H1 (cell line): Measurements from ENCODE around the gene SPAG5. TPM values are rescaled to one million over a fixed set of nuclear protein-coding genes. Genes with fewer than 3 reads are reported as not detected.

Experiments used
- CTCF ChIA-PET: fragments of 300-600 bp; sonication (Branson Sonifier 250); formaldehyde crosslinking; loops from one replicate; lab custom pipeline; 2021; ENCODE audit not compliant: partially characterized antibody; lab: Charles Lee
- POLR2A ChIA-PET: fragments of 300-600 bp; sonication (Branson Sonifier 250); formaldehyde crosslinking; loops from one replicate; lab custom pipeline; 2021; ENCODE audit warnings: inconsistent platforms; ENCODE audit not compliant: partially characterized antibody; lab: Charles Lee
- DNase-seq, 2 experiments: peaks; one replicate each; pipeline versions ENCODE4 v3.0.0 to v3.0.0-alpha.2; 2010 to 2022; ENCODE audit warnings: low spot score in 2 of 2, low read depth in 1 of 2, mixed read lengths in 1 of 2
- FAIRE-seq: peaks from 2 replicates; lab custom pipeline; 2011; peaks lifted over from hg19 to GRCh38; lab: Jason Lieb, UNC
- H2AFZ ChIP-seq: 2 replicates; pipeline ENCODE4 v1.8.1; 2012; ENCODE audit warnings: low read length, inconsistent platforms
- H2AK5ac ChIP-seq: 2 replicates; pipeline ENCODE4 v1.6.1; 2013; ENCODE audit warnings: low read depth, low read length
- H2BK120ac ChIP-seq: replicated peaks from 2 replicates; pipeline ENCODE3; 2013; ENCODE audit warnings: low read depth, low read length, inconsistent platforms
- H2BK12ac ChIP-seq: 2 replicates; pipeline ENCODE4 v1.6.1; 2013; ENCODE audit warnings: low read depth, low read length
- H2BK15ac ChIP-seq: 2 replicates; pipeline ENCODE4 v1.6.1; 2013; ENCODE audit warnings: low read length
- H2BK20ac ChIP-seq: 2 replicates; pipeline ENCODE4 v1.6.1; 2013; ENCODE audit warnings: low read length
- H2BK5ac ChIP-seq: 2 replicates; pipeline ENCODE4 v1.6.1; 2013; ENCODE audit warnings: low read depth, low read length
- H3K14ac ChIP-seq: 2 replicates; pipeline ENCODE4 v1.6.1; 2013; ENCODE audit warnings: inconsistent platforms; ENCODE audit not compliant: insufficient read length
- H3K18ac ChIP-seq: 2 replicates; pipeline ENCODE4 v1.6.1; 2013; ENCODE audit warnings: low read length; ENCODE audit errors: extremely low read depth
- H3K23ac ChIP-seq: 2 replicates; pipeline ENCODE4 v1.6.1; 2013; ENCODE audit warnings: inconsistent platforms; ENCODE audit not compliant: insufficient read length
- H3K23me2 ChIP-seq: 2 replicates; pipeline ENCODE4 v1.6.1; 2013; ENCODE audit warnings: low read depth, low read length
- H3K27ac ChIP-seq: 2 replicates; pipeline ENCODE4 v1.6.1; 2011; ENCODE audit warnings: low read depth, low read length, inconsistent platforms
- H3K27me3 ChIP-seq, 4 experiments: replicated peaks in 1 of 4; 1 replicate in 1 of 4; 2 replicates in 3 of 4; pipeline versions ENCODE4 v1.6.1 to v1.8.1; 2011 to 2013; ENCODE audit warnings: low read length in 3 of 4, mild to moderate bottlenecking in 3 of 4, inconsistent platforms in 2 of 4, mixed read lengths in 2 of 4, moderate library complexity in 1 of 4; ENCODE audit not compliant: control insufficient read depth in 3 of 4, insufficient read depth in 3 of 4; ENCODE audit errors: extremely low read depth in 1 of 4
- H3K36me3 ChIP-seq, 4 experiments: 2 replicates each; pipeline versions ENCODE4 v1.6.1 to v1.8.1; 2011 to 2013; ENCODE audit warnings: mild to moderate bottlenecking in 4 of 4, low read length in 3 of 4, moderate library complexity in 2 of 4, control low read depth in 1 of 4, inconsistent platforms in 1 of 4; ENCODE audit not compliant: insufficient read depth in 4 of 4, control insufficient read depth in 2 of 4
- H3K4ac ChIP-seq: replicated peaks from 2 replicates; pipeline ENCODE3; 2013; ENCODE audit warnings: low read length, low read depth, mixed read lengths, inconsistent platforms; ENCODE audit not compliant: insufficient read length
- H3K4me1 ChIP-seq, 4 experiments: replicated peaks in 1 of 4; 1 replicate in 1 of 4; 2 replicates in 3 of 4; pipeline versions ENCODE4 v1.6.1 to v1.8.1; 2011 to 2013; ENCODE audit warnings: low read length in 3 of 4, inconsistent platforms in 2 of 4, mixed read lengths in 1 of 4; ENCODE audit not compliant: insufficient read depth in 4 of 4, control insufficient read depth in 3 of 4
- H3K4me2 ChIP-seq, 2 experiments: 2 replicates each; pipeline versions ENCODE4 v1.6.1 to v1.8.1; 2011 to 2013; ENCODE audit warnings: low read depth in 2 of 2, low read length in 2 of 2, control low read depth in 1 of 2, inconsistent platforms in 1 of 2, mild to moderate bottlenecking in 1 of 2; ENCODE audit not compliant: insufficient read depth in 1 of 2
- H3K4me3 ChIP-seq, 4 experiments: fragments of 200-600, 300-600 bp in 1 of 4; sonication (generic), shearing (Covaris generic), sonication (Bioruptor Twin) in 1 of 4; 2 replicates each; pipeline versions ENCODE4 v1.5.1 to v1.8.1; 2011 to 2016; ENCODE audit warnings: low read length in 4 of 4, low read depth in 3 of 4, control low read depth in 2 of 4, inconsistent platforms in 2 of 4, mild to moderate bottlenecking in 2 of 4, mixed read lengths in 1 of 4, moderate library complexity in 1 of 4; ENCODE audit not compliant: insufficient read depth in 2 of 4; ENCODE audit errors: extremely low read depth in 1 of 4
- H3K56ac ChIP-seq: replicated peaks from 2 replicates; pipeline ENCODE3; 2013; ENCODE audit warnings: low read depth, mild to moderate bottlenecking, mixed read lengths, low read length, inconsistent platforms; ENCODE audit not compliant: insufficient read length
- H3K79me1 ChIP-seq: 2 replicates; pipeline ENCODE4 v1.6.1; 2013; ENCODE audit warnings: low read depth, low read length, control low read depth
- H3K79me2 ChIP-seq, 2 experiments: 2 replicates each; pipeline versions ENCODE4 v1.6.1 to v1.8.1; 2012 to 2013; ENCODE audit warnings: low read length in 2 of 2, mild to moderate bottlenecking in 2 of 2, inconsistent platforms in 1 of 2; ENCODE audit not compliant: insufficient read depth in 2 of 2, control insufficient read depth in 1 of 2
- H3K9ac ChIP-seq, 4 experiments: replicated peaks in 1 of 4; 1 replicate in 1 of 4; 2 replicates in 3 of 4; pipeline versions ENCODE4 v1.6.1 to v1.8.1; 2011 to 2013; ENCODE audit warnings: low read depth in 3 of 4, low read length in 3 of 4, control low read depth in 2 of 4, mild to moderate bottlenecking in 2 of 4, moderate library complexity in 2 of 4, inconsistent platforms in 1 of 4; ENCODE audit errors: extremely low read depth in 1 of 4
- H3K9me3 ChIP-seq, 2 experiments: 2 replicates each; pipeline versions ENCODE4 v1.6.1 to v1.8.1; 2012 to 2013; ENCODE audit warnings: mild to moderate bottlenecking in 2 of 2, moderate library complexity in 2 of 2, control low read depth in 1 of 2, inconsistent platforms in 1 of 2, low read depth in 1 of 2, low read length in 1 of 2, mixed read lengths in 1 of 2; ENCODE audit not compliant: insufficient read depth in 2 of 2
- H4K20me1 ChIP-seq, 2 experiments: replicated peaks in 1 of 2; 2 replicates each; pipeline versions ENCODE3 to v1.8.1; 2011 to 2013; ENCODE audit warnings: inconsistent platforms in 2 of 2, low read length in 2 of 2, mild to moderate bottlenecking in 1 of 2; ENCODE audit not compliant: insufficient read depth in 2 of 2, control insufficient read depth in 1 of 2
- H4K5ac ChIP-seq: 2 replicates; pipeline ENCODE4 v1.6.1; 2013; ENCODE audit warnings: low read length, low read depth, mixed read lengths, inconsistent platforms; ENCODE audit not compliant: insufficient read length
- H4K8ac ChIP-seq: 2 replicates; pipeline ENCODE4 v1.8.0; 2013; ENCODE audit warnings: mild to moderate bottlenecking, moderate library complexity, low read length, inconsistent platforms; ENCODE audit not compliant: insufficient read depth; ENCODE audit errors: extremely low read depth
- H4K91ac ChIP-seq: replicated peaks from 2 replicates; pipeline ENCODE3; 2013; ENCODE audit warnings: low read length, mixed read lengths, inconsistent platforms; ENCODE audit not compliant: insufficient read length
- ASH2L ChIP-seq: fragments of 200-600, 300-600 bp; sonication (generic); IDR thresholded peaks from one replicate; pipeline ENCODE4 v1.7.1; 2017; ENCODE audit warnings: low read length
- BCL11A ChIP-seq, 2 experiments: IDR thresholded peaks; one replicate each; pipeline ENCODE4 v1.6.1; 2011; ENCODE audit warnings: low read depth in 2 of 2, low read length in 2 of 2, mild to moderate bottlenecking in 2 of 2
- EZH2 ChIP-seq: fragments of 200-600 bp; sonication (generic); IDR thresholded peaks from 2 replicates; pipeline ENCODE4 v1.7.1; 2012; ENCODE audit warnings: low read depth, mild to moderate bottlenecking, moderate library complexity, low read length, inconsistent platforms; ENCODE audit not compliant: severe bottlenecking
- HDAC6 ChIP-seq: IDR thresholded peaks from one replicate; pipeline ENCODE4 v1.7.1; 2012; ENCODE audit warnings: low read depth, mild to moderate bottlenecking, inconsistent platforms, low read length, moderate library complexity
- JUND ChIP-seq: IDR thresholded peaks from 2 replicates; pipeline ENCODE4 v1.6.1; 2011; ENCODE audit warnings: mild to moderate bottlenecking, improper control_type of control experiment, low read length
- MAFK ChIP-seq: IDR thresholded peaks from 2 replicates; pipeline ENCODE4 v1.6.1; 2012; ENCODE audit warnings: low read depth, mild to moderate bottlenecking, improper control_type of control experiment, low read length
- NRF1 ChIP-seq: IDR thresholded peaks from 2 replicates; pipeline ENCODE4 v1.6.1; 2011; ENCODE audit warnings: mild to moderate bottlenecking, low read depth, low read length, improper control_type of control experiment
- RAD21 ChIP-seq, 2 experiments: IDR thresholded peaks in 1 of 2; conservative IDR thresholded peaks in 1 of 2; 2 replicates each; pipeline ENCODE4 v1.6.1; 2011; ENCODE audit warnings: low read depth in 2 of 2, low read length in 2 of 2, improper control_type of control experiment in 1 of 2, inconsistent platforms in 1 of 2, mild to moderate bottlenecking in 1 of 2, moderate library complexity in 1 of 2
- RBBP5 ChIP-seq: IDR thresholded peaks from 2 replicates; pipeline ENCODE4 v1.7.1; 2012; ENCODE audit warnings: low read depth, mild to moderate bottlenecking, inconsistent platforms, low read length, moderate library complexity, borderline replicate concordance
- SIN3A ChIP-seq, 2 experiments: IDR thresholded peaks in 1 of 2; conservative IDR thresholded peaks in 1 of 2; 2 replicates each; pipeline ENCODE4 v1.6.1; 2011 to 2012; ENCODE audit warnings: low read length in 2 of 2, improper control_type of control experiment in 1 of 2, low read depth in 1 of 2, mild to moderate bottlenecking in 1 of 2
- SIRT6 ChIP-seq: IDR thresholded peaks from one replicate; pipeline ENCODE4 v1.7.1; 2012; ENCODE audit warnings: low read length, inconsistent platforms
- TAF1 ChIP-seq: IDR thresholded peaks from 2 replicates; pipeline ENCODE4 v1.6.1; 2011; ENCODE audit warnings: mild to moderate bottlenecking, low read depth, low read length
- TBP ChIP-seq: IDR thresholded peaks from 2 replicates; pipeline ENCODE4 v1.6.1; 2011; ENCODE audit warnings: low read depth, low read length, improper control_type of control experiment
- TCF12 ChIP-seq: IDR thresholded peaks from 2 replicates; pipeline ENCODE4 v1.6.1; 2011; ENCODE audit warnings: low read depth, mild to moderate bottlenecking, low read length
- WGBS, 2 experiments: shearing (Covaris generic) in 1 of 2; methylation state at CpG; one replicate each; pipeline versions ENCODE4 v1.1.6 to v1.1.7; 2013 to 2015; ENCODE audit warnings: low lambda C conversion rate in 2 of 2, mixed read lengths in 2 of 2, inconsistent platforms in 1 of 2, low coverage in 1 of 2, missing lambda C conversion rate in 1 of 2; ENCODE audit not compliant: insufficient replicate concordance in 2 of 2, insufficient coverage in 1 of 2, insufficient read length in 1 of 2; ENCODE audit errors: extremely low coverage in 1 of 2, missing lambda C conversion rate in 1 of 2; 5-methylcytosine and 5-hydroxymethylcytosine counted together
- polyA plus RNA-seq, 7 experiments: library from polyadenylated mRNA; depleted of rRNA in 3 of 7; stranded (reverse) in 5 of 7; unstranded in 2 of 7; fragments of >200 nt in 5 of 7; fragments of 200-250 nt in 2 of 7; gene quantifications; 1 replicate in 5 of 7; 2 replicates in 1 of 7; 4 replicates in 1 of 7; pipeline versions ENCODE4 v1.2.1 to v1.2.3, GENCODE V29; 2011 to 2013; ENCODE audit warnings: missing spikeins in 2 of 7, mixed read lengths in 2 of 7
- total RNA-seq: library from RNA; stranded (reverse); fragmentation: NEBNext Ultra II Directional; extraction: Animal tissue kit (Norgen Biotek cat#: 25700); gene quantifications from 2 replicates; pipeline ENCODE4 v1.2.1, GENCODE V29; 2021

Gene SPAG5
- total and polyA plus RNA-seq, 2 of the 8 experiments (the other 6 are each of a cell fraction or from before 2014, with no cell fraction given): 57.1 to 129 TPM

GRCh38 chr17:28563475-28563874 lies 35.4 kb downstream of the SPAG5 start:
- Histone ChIP-seq H3K9me3 (no peaks in the 10 kb centered on the region), H3K23me2 (no peaks in the 10 kb centered on the region), H3K79me2 (peaks cover 0 to 4% of the 10 kb centered on the region in 2 experiments; a peak in 1 of 4 replicates), H4K91ac (no peak overlapping the region), H3K27me3 (no peaks in the 10 kb centered on the region), H3K4me1 (no peaks in the 10 kb centered on the region), H2AK5ac (no peak overlapping the region), H2BK120ac (no peak overlapping the region), H3K27ac (no peak overlapping the region), H2AFZ (no peak overlapping the region), H3K23ac (no peak overlapping the region), H3K36me3 (peaks cover 0 to 21% (median 15%) of the 10 kb centered on the region in 4 experiments; a peak in 7 of 8 replicates), H2BK12ac (no peak overlapping the region), H2BK20ac (no peak overlapping the region), H3K79me1 (no peaks in the 10 kb centered on the region), H4K5ac (no peak overlapping the region), H3K14ac (no peak overlapping the region), H3K56ac (no peak overlapping the region), H3K9ac (no peak overlapping the region; a peak in 1 of 7 replicates), H4K20me1 (peaks cover 0 to 2% of the 10 kb centered on the region in 2 experiments), H2BK5ac (no peak overlapping the region), H3K18ac (no peak overlapping the region), H3K4ac (no peak overlapping the region), H3K4me3 (no peak overlapping the region), H2BK15ac (no peak overlapping the region), H3K4me2 (no peak overlapping the region), H4K8ac (no peak overlapping the region)
- 84% methylated on average over 3 of the region's 3 CpGs; no CpG with 5 or more reads in 1 of the 2 experiments for WGBS, 2 experiments
- FAIRE-seq (no peak), DNase-seq (no peak)
- CTCF ChIA-PET: interaction anchor here (0.6 to 1.1 kb wide), 2 partner anchors 15 to 51 kb away, joined by 3 to 4 read pairs; partner anchors contain the start of gene RSKR
- POLR2A ChIA-PET: interaction anchor here (1.4 kb wide), 1 partner anchor 11 kb away, joined by 6 read pairs; the partner anchor contains the start of gene UNC119
- TF ChIP-seq SIRT6 (no peak), BCL11A (IDR thresholded peaks at IDR 0.05; ENCODE audit: low read depth in 2 of 2, low read length in 2 of 2) (no peak), TBP (no peak), HDAC6 (no peak), RBBP5 (no peak), NRF1 (no peak), TCF12 (no peak), JUND (no peak), TAF1 (no peak), RAD21 (IDR thresholded peaks at IDR 0.05 in 1 of 2, conservative IDR thresholded peaks at IDR 0.05 in 1 of 2; ENCODE audit: low read depth in 2 of 2, low read length in 2 of 2) (no peak), SIN3A (conservative IDR thresholded peaks at IDR 0.05 in 1 of 2, IDR thresholded peaks at IDR 0.05 in 1 of 2; ENCODE audit: low read depth in 1 of 2, low read length in 2 of 2) (no peak), MAFK (no peak), ASH2L (no peak), EZH2 (no peak)
